GM21529 (cell line): ENCODE data around the gene GARNL3.

Experiments
- ATAC-seq: cut with Tn5 transposase; IDR thresholded peaks from one replicate; pipeline ENCODE4 v1.9.1; 2021; ENCODE audit not compliant: unreplicated experiment

Gene GARNL3

GRCh38 chr9:127382541-127382940 lies 118.0 kb downstream of the GARNL3 start:
- no peak for ATAC-seq

- no peak for ATAC-seq
Observed at GRCh38 chr9:127384016-127384730, 119.6 kb downstream of the GARNL3 start.

- no peak for ATAC-seq
Observed at GRCh38 chr9:127384901-127385300, 120.3 kb downstream of the GARNL3 start.

GRCh38 chr9:127386249-127386648 lies 121.7 kb downstream of the GARNL3 start:
- no peak for ATAC-seq

GRCh38 chr9:127386981-127387380 lies 122.4 kb downstream of the GARNL3 start:
- ATAC-seq: no peak

GRCh38 chr9:127388037-127388855 lies 123.7 kb downstream of the GARNL3 start:
- ATAC-seq: peak; percentile 88

GRCh38 chr9:127388856-127389238 lies 124.3 kb downstream of the GARNL3 start:
- no peak for ATAC-seq

GRCh38 chr9:127389381-127390247 lies 125.0 kb downstream of the GARNL3 start:
- no peak for ATAC-seq

- no peak for ATAC-seq
Observed at GRCh38 chr9:127390248-127390545, 125.6 kb downstream of the GARNL3 start.

- ATAC-seq: no peak
Observed at GRCh38 chr9:127390563-127390962, 126.0 kb downstream of the GARNL3 start.

- no peak for ATAC-seq
Observed at GRCh38 chr9:127392166-127392565, 127.6 kb downstream of the GARNL3 start.

GRCh38 chr9:127392976-127393375 lies 128.4 kb downstream of the GARNL3 start:
- ATAC-seq: no peak

GRCh38 chr9:127393645-127394044 lies 129.1 kb downstream of the GARNL3 start:
- no peak for ATAC-seq

- ATAC-seq: no peak
Observed at GRCh38 chr9:127395497-127396252, 131.1 kb downstream of the GARNL3 start.

- no peak for ATAC-seq
Observed at GRCh38 chr9:127396253-127396807, 131.8 kb downstream of the GARNL3 start.

- peak; percentile 95 for ATAC-seq
Observed at GRCh38 chr9:127396808-127397645, 132.5 kb downstream of the GARNL3 start, which contains the start of gene SLC2A8. Gene SLC2A8 (plus strand): TSS chr9:127397169. CDS start chr9:127397231, 62 bp downstream.

- ATAC-seq: no peak
Observed at GRCh38 chr9:127397646-127398274, 133.2 kb downstream of the GARNL3 start.

GRCh38 chr9:127398275-127398647 lies 133.7 kb downstream of the GARNL3 start:
- ATAC-seq: no peak
